ENCODE results near the gene PKD1. TPM values are rescaled to one million over a fixed set of nuclear protein-coding genes. Genes with fewer than 3 reads are reported as not detected.

The PKD1 gene
- total and polyA plus RNA-seq, 2 of the 13 experiments (the other 11 are each of a cell fraction or from before 2014, with no cell fraction given) = 22.1 to 23.0 TPM

DNA sequence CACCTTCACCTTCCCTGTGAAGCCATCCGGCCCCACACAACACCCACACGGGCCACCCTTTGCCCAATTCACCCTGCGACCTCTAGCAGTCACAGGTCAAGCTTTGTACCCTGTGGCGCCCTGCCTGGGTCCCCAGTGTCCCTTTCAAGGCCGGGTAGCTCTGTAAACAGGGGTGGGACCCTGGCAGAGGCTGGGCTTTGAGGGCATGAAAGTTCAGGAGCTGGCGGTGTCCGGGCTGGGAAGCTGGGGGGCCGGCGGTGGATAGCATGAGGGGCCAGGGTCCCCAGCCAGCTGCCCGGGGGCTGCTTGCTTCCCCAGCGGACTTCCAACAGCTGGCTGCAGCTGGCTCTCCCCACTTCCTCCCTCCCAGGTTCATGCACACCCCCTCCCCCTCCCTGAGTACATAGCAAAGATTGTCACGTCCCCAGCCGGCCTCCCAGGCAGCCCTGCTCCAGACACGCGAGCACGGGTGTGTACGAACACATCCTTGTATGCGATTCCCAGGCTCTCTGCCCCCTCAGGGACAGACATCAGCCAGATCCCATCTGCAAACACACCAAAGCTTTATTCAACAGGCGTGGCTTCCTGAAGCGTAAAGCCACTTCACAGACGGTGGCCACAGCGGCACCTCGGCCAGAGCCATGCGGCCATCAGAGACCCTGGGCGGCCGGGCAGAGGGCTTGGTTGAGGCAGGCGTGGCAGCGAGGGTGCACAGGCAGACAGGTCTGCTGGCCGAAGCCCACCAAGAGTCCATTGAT, 96.2 kb downstream of the PKD1 start (continued):
- TF ChIP-seq, protein P1, sequence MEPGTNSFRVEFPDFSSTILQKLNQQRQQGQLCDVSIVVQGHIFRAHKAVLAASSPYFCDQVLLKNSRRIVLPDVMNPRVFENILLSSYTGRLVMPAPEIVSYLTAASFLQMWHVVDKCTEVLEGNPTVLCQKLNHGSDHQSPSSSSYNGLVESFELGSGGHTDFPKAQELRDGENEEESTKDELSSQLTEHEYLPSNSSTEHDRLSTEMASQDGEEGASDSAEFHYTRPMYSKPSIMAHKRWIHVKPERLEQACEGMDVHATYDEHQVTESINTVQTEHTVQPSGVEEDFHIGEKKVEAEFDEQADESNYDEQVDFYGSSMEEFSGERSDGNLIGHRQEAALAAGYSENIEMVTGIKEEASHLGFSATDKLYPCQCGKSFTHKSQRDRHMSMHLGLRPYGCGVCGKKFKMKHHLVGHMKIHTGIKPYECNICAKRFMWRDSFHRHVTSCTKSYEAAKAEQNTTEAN (CRISPR knock-in tag; conservative IDR thresholded peaks at IDR 0.05) = peak; percentile 50
- TF ChIP-seq, protein P2, sequence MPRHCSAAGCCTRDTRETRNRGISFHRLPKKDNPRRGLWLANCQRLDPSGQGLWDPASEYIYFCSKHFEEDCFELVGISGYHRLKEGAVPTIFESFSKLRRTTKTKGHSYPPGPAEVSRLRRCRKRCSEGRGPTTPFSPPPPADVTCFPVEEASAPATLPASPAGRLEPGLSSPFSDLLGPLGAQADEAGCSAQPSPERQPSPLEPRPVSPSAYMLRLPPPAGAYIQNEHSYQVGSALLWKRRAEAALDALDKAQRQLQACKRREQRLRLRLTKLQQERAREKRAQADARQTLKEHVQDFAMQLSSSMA (CRISPR knock-in tag; IDR thresholded peaks at IDR 0.05) = 0 out of 2 replicates have a peak, but pooled peaks have one; percentile 35
- TF ChIP-seq KDM5B (CRISPR knock-in tag; IDR thresholded peaks at IDR 0.05; ENCODE audit: borderline replicate concordance) (no peak; the same call in 1 of the 2 replicates), TSC22D2 (CRISPR knock-in tag; IDR thresholded peaks at IDR 0.05; ENCODE audit: borderline replicate concordance) (no peak), FOXO1 (CRISPR knock-in tag; IDR thresholded peaks at IDR 0.05) (peak; percentile 67; the same call in 1 of the 2 replicates), POGZ (CRISPR knock-in tag; IDR thresholded peaks at IDR 0.05) (no peak), NFKBIZ (CRISPR knock-in tag; IDR thresholded peaks at IDR 0.05) (no peak), HMGA1 (CRISPR knock-in tag; conservative IDR thresholded peaks at IDR 0.05) (no peak), ZFP36L2 (CRISPR knock-in tag; IDR thresholded peaks at IDR 0.05) (no peak), PTBP1 (IDR thresholded peaks at IDR 0.05; ENCODE audit: low read depth, low read length, poor library complexity, severe bottlenecking) (no peak), SATB2 (CRISPR knock-in tag; IDR thresholded peaks at IDR 0.05) (no peak), ZNF672 (CRISPR knock-in tag; IDR thresholded peaks at IDR 0.05) (no peak), DPF2 (CRISPR knock-in tag; IDR thresholded peaks at IDR 0.05; ENCODE audit: borderline replicate concordance, low read depth) (peak; percentile 56), ZNF282 (IDR thresholded peaks at IDR 0.05; ENCODE audit: partially characterized antibody) (no peak), BHLHE40 (IDR thresholded peaks at IDR 0.05; ENCODE audit: low read length) (peak; percentile 64; the same call in 1 of the 2 replicates)
- TF ChIP-seq, protein P3, sequence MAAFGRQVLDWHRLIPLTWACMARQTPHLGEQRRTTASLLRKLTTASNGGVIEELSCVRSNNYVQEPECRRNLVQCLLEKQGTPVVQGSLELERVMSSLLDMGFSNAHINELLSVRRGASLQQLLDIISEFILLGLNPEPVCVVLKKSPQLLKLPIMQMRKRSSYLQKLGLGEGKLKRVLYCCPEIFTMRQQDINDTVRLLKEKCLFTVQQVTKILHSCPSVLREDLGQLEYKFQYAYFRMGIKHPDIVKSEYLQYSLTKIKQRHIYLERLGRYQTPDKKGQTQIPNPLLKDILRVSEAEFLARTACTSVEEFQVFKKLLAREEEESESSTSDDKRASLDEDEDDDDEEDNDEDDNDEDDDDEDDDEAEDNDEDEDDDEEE (CRISPR knock-in tag; IDR thresholded peaks at IDR 0.05) = peak; percentile 77
- TF ChIP-seq, protein P4, sequence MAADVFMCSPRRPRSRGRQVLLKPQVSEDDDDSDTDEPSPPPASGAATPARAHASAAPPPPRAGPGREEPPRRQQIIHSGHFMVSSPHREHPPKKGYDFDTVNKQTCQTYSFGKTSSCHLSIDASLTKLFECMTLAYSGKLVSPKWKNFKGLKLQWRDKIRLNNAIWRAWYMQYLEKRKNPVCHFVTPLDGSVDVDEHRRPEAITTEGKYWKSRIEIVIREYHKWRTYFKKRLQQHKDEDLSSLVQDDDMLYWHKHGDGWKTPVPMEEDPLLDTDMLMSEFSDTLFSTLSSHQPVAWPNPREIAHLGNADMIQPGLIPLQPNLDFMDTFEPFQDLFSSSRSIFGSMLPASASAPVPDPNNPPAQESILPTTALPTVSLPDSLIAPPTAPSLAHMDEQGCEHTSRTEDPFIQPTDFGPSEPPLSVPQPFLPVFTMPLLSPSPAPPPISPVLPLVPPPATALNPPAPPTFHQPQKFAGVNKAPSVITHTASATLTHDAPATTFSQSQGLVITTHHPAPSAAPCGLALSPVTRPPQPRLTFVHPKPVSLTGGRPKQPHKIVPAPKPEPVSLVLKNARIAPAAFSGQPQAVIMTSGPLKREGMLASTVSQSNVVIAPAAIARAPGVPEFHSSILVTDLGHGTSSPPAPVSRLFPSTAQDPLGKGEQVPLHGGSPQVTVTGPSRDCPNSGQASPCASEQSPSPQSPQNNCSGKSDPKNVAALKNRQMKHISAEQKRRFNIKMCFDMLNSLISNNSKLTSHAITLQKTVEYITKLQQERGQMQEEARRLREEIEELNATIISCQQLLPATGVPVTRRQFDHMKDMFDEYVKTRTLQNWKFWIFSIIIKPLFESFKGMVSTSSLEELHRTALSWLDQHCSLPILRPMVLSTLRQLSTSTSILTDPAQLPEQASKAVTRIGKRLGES (CRISPR knock-in tag; IDR thresholded peaks at IDR 0.05; ENCODE audit: borderline replicate concordance) = no peak
- TF ChIP-seq, protein P5, sequence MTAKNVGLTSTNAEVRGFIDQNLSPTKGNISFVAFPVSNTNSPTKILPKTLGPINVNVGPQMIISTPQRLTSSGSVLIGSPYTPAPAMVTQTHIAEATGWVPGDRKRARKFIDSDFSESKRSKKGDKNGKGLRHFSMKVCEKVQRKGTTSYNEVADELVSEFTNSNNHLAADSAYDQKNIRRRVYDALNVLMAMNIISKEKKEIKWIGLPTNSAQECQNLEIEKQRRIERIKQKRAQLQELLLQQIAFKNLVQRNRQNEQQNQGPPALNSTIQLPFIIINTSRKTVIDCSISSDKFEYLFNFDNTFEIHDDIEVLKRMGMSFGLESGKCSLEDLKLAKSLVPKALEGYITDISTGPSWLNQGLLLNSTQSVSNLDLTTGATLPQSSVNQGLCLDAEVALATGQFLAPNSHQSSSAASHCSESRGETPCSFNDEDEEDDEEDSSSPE (CRISPR knock-in tag; IDR thresholded peaks at IDR 0.05) = 0 out of 2 replicates have a peak, but pooled peaks have one; percentile 29
